Parietal lobe (tissue), 1 donor: Measurements from ENCODE around the gene SAMD8. TPM values are rescaled to one million over a fixed set of nuclear protein-coding genes. Genes with fewer than 3 reads are reported as not detected.

Source experiments
- total RNA-seq: library from RNA; depleted of rRNA; stranded (reverse); fragments of >200 nt; gene quantifications from one replicate; pipeline ENCODE4 v1.2.3, GENCODE V29; 2014

SAMD8 gene
- 71.1 TPM for total RNA-seq

GRCh38 chr10:75111365-75111906 is at the start of gene SAMD8:
SAMD8 (plus strand) TSS chr10:75111656; CDS start chr10:75150529, 38,873 bp downstream.

GRCh38 chr10:75210282-75211006 is 99.0 kb downstream of the SAMD8 start, which contains the start of gene VDAC2:
VDAC2 (plus strand) TSS chr10:75210796; CDS start chr10:75211159, 363 bp downstream.

Other genes with a start within 250 kb of the SAMD8 start
- gene VDAC2, start 99.1 kb downstream of the SAMD8 start, total RNA-seq: 114 TPM
- 16.3 TPM for gene COMTD1, start 124.3 kb downstream of the SAMD8 start, total RNA-seq